Activated naive CD4-positive, alpha-beta T cell treated with anti-CD3 and anti-CD28 coated beads, Interleukin-2, amount 50 U/mL, for 24 hours (primary cell): ENCODE results near the gene OR14I1.
"Not testable (repeated sequence)": the region's sequence is repeated elsewhere in the genome, so short reads cannot be mapped to it uniquely, and the experiment has no call there.

Experiments
- H3K27ac Mint-ChIP-seq: one replicate; pipeline ENCODE4 v1.8.0; 2021; ENCODE audit warnings: mild to moderate bottlenecking, mixed read lengths
- H3K27me3 Mint-ChIP-seq: one replicate; pipeline ENCODE4 v1.8.0; 2021; ENCODE audit warnings: mixed read lengths
- H3K36me3 Mint-ChIP-seq: one replicate; pipeline ENCODE4 v1.8.0; 2021; ENCODE audit warnings: mixed read lengths
- H3K4me1 Mint-ChIP-seq: one replicate; pipeline ENCODE4 v1.8.0; 2021; ENCODE audit warnings: mixed read lengths
- H3K4me3 Mint-ChIP-seq: one replicate; pipeline ENCODE4 v1.8.0; 2021; ENCODE audit warnings: mild to moderate bottlenecking, mixed read lengths
- H3K9me3 Mint-ChIP-seq: one replicate; pipeline ENCODE4 v1.8.0; 2021; ENCODE audit warnings: mixed read lengths

The OR14I1 gene

DNA sequence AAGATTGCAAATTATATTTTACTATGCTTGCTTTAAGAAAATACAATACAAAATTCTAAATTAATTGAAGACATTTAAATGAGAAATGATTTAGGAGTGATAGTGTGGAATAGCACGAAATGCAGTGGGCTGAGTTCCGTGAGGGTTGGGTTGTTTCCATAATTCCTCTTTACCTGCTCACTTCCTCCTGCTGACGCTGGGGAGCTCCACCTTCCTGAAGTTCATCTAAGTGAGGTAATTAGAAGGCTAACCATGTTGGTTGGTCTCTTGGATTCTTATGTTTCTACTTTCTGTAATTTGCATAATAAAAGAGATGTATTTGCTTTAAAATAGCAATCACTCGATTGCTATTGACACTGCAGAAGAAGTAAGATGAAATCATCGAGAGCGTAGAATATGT, 4.7 kb downstream of the OR14I1 start:
- H3K4me1 Mint-ChIP-seq = no peaks in the 10 kb centered on the region
- H3K4me3 Mint-ChIP-seq = no peak overlapping the region

DNA sequence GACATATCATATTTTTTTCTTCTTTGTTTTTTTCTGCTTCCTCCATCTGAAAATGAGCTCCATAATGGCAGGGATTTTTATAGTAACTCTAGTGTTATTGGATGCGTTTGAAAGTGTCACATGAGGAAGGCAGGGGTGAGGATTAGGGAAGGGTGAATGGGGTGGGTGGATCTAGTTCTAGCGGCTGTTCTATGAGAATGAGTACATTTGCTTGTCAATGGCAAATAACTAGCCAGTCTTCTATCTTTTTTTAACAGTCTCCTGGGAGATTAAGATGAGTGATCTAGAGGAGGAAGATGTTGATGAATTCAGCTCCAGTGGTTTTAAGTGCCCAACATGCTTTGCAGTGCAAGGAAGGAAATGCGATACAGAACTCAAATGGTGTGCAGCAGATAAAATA, 5.8 kb downstream of the OR14I1 start:
- Mint-ChIP-seq H3K4me1 (no peaks in the 10 kb centered on the region), H3K4me3 (no peak overlapping the region), H3K27ac (no peak overlapping the region), H3K27me3 (peaks cover 1% of the 10 kb centered on the region), H3K9me3 (no peaks in the 10 kb centered on the region), H3K36me3 (no peaks in the 10 kb centered on the region)

More for the DNA sequence above, 4.7 kb downstream of the OR14I1 start:
- H3K27ac Mint-ChIP-seq = no peak overlapping the region
- no peaks in the 10 kb centered on the region for H3K36me3 Mint-ChIP-seq
- peaks cover 1% of the 10 kb centered on the region for H3K27me3 Mint-ChIP-seq
- H3K9me3 Mint-ChIP-seq = no peaks in the 10 kb centered on the region

DNA sequence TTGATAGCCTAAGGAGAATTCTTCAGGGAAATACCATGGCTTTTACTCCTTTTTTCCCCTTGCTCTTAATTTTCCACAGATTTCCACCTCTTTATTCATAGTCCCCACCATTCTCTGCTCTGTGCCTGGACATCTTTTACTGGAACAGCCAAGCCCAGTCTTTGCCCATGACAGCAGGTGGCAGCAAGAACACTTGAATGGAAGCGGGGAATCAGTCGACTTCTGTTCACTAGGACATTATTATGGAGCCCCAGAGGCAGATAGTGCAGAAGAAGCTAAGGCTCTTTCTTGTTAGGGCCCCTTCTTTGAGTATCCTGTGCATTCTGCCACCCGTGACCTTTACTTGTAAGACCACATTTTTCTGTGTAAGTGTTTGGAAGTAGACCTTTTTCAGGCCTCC, 6.3 kb downstream of the OR14I1 start:
- H3K9me3 Mint-ChIP-seq = no peaks in the 10 kb centered on the region
- H3K27me3 Mint-ChIP-seq = peaks cover 1% of the 10 kb centered on the region
- H3K4me3 Mint-ChIP-seq = no peak overlapping the region
- H3K27ac Mint-ChIP-seq = no peak overlapping the region
- no peaks in the 10 kb centered on the region for H3K4me1 Mint-ChIP-seq
- H3K36me3 Mint-ChIP-seq = no peaks in the 10 kb centered on the region

DNA sequence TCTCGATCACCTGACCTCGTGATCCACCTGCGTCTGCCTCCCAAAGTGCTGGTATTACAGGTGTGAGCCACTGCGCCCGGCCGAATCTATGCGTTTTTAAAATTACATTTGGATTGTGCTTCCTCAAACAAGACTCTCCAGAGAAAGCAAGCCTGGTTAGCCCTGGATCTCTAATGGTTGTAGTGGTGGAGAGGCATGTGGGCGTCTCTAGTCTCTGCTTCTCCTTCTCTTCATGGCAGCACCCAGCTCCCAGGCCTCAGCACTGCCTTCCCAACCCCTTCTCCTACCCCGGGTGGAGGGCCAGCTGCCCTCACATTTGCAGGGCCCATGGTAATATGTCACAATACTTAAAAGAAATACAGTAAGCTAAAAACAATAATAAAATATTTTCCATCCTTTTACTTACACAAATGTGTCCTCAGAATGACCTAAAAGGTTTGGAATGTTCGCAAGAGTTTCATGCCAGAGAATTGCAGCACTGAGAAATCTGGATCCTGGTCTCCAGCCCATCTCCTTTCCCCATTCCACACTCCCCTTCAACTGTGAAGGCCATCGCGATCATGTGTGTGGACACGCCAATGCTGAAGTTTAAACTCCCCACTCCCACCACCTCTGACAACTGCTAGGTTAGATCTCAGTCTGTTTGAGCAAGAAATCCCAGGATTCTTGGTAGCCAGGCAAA, 7.0 kb downstream of the OR14I1 start:
- Mint-ChIP-seq H3K27me3 (peaks cover 1% of the 10 kb centered on the region), H3K4me1 (no peaks in the 10 kb centered on the region), H3K27ac (no peak overlapping the region), H3K9me3 (no peaks in the 10 kb centered on the region), H3K4me3 (no peak overlapping the region), H3K36me3 (no peaks in the 10 kb centered on the region)

DNA sequence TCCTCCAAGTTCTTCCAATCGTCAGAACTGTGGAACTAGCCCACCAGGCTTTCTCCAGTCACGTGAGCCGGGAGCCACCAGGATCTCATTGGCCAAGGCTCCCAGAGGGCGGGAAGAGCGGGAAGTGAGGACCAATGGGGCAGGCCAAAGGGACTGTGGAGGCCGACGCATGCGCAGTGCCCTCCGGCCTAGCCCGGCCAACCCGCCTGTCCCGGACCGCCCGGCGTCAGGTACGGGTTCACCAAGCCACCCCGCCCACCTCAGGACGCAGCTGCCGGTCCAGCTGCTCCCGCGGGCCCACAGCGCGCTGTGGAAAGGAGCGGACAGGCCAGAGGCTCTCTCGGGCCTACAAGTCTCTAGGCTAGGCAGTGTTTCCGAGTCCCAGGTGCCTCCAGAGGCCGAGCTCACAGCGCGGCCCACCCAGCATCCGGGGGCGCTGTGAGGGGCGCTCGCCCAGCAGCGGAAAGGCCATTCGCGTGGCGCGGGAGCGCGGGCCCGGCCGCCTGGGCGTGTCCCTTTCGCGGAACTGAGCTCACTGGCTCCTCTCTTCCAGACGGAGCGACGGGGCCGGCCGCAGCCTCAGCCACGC, 10.9 kb downstream of the OR14I1 start:
- peaks cover 1% of the 10 kb centered on the region for H3K27me3 Mint-ChIP-seq
- H3K36me3 Mint-ChIP-seq = peaks cover 4% of the 10 kb centered on the region
- H3K9me3 Mint-ChIP-seq = no peaks in the 10 kb centered on the region
- no peak overlapping the region for H3K4me3 Mint-ChIP-seq
- H3K4me1 Mint-ChIP-seq = peaks cover 5% of the 10 kb centered on the region
- H3K27ac Mint-ChIP-seq = no peak overlapping the region

DNA sequence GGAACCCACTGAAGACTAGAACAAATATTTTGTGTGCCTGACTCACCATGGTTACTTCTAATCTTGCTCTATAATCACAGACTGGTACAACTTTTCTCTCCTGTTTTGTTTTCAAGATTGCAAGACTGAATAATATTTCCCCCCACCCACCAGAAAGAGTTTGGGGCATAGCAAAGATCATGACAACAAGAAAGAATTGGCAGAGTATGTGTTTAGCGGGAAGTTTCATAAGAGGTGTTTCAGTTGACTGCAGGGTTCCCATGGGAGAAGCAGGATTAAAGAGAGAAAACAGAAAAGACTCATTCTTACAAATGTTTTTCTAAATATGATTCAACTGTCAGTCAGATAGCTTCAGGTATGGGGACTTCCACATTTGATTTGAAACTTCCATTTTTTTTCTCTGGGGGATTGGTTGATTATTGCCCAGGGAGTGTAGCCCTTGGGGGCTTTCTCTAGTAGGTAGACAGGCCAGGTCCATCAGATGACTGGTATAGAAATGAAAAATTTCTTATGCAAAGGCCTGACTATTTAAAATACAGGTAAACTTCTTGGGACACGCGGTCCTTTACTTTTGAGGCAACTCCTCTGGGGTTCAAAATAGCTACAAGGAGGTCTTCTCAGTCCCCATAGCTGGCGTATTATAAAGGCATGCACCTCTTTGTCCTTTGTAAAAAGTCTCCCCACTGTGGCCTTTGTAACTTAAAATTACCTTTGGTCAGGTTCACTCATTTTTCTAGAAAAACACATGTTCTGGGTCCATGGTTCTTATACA, 13.9 kb downstream of the OR14I1 start:
- Mint-ChIP-seq H3K4me1 (peaks cover 6% of the 10 kb centered on the region), H3K36me3 (peaks cover 4% of the 10 kb centered on the region), H3K9me3 (no peaks in the 10 kb centered on the region), H3K4me3 (no peak overlapping the region), H3K27me3 (no peaks in the 10 kb centered on the region), H3K27ac (no peak overlapping the region)

DNA sequence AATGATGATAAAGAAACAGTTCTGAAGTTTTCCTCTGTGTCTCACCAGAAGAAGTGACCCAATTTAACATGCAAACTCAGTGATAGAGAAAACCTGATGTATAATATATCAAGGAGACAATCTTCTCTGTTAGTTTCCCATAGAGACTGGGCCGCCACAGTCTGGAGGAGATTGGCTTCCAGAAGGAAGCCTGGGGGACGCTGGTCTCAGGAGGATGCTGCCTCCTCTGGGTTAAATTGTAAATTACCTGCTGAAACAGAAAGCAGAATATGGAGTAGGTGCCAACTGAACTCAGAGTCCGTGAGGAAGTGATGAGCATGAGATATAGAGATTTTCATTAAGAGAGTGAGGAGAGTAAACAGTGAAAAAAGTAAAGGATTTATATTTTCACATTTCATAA, 15.8 kb downstream of the OR14I1 start:
- peaks cover 6% of the 10 kb centered on the region for H3K4me1 Mint-ChIP-seq
- no peak overlapping the region for H3K4me3 Mint-ChIP-seq
- H3K9me3 Mint-ChIP-seq = no peaks in the 10 kb centered on the region
- peaks cover 1% of the 10 kb centered on the region for H3K27me3 Mint-ChIP-seq
- H3K27ac Mint-ChIP-seq = no peak overlapping the region
- H3K36me3 Mint-ChIP-seq = peaks cover 4% of the 10 kb centered on the region

DNA sequence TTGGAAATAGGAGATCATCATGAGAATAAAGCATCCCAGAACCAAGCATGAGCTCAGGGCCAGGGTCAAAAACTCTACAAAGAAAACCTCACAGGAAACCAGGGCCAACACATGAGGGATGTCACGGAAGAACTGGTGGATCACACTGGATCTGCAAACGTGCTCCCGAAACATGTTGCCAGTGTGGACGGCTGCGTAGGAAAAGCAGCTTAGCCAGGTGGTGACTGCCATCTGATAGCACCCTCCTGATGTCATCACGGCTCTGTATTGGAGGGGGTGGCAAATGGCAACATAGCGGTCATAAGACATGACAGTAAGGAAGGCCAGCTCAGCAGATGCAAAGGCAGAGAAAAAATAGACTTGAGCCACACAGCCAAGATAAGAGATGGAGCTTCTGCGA, 20.9 kb downstream of the OR14I1 start:
- H3K27ac Mint-ChIP-seq = no peak overlapping the region
- H3K4me1 Mint-ChIP-seq = peaks cover 1% of the 10 kb centered on the region
- peaks cover 1% of the 10 kb centered on the region for H3K36me3 Mint-ChIP-seq
- no peak overlapping the region for H3K4me3 Mint-ChIP-seq
- peaks cover 9% of the 10 kb centered on the region for H3K27me3 Mint-ChIP-seq
- no peaks in the 10 kb centered on the region for H3K9me3 Mint-ChIP-seq

DNA sequence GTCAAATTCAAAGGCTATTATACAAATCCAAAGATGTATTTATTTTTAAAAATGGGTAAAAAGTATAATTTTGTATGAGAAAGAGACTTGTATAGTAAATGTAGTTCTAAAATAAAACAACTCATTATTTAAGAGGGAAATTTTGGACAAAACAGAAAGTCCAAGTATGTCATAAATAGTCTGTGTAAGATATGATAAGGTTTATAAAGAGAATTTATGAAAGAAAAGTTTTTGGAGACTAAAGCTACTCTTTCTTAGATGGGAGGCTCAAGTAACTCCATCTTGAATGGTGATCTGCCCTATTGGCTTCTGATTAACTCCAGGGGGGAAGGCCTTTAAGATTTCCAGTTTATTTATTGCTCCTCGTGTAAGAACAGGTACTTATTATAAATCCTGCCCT, 32.6 kb downstream of the OR14I1 start:
- no peaks in the 10 kb centered on the region for H3K9me3 Mint-ChIP-seq
- H3K36me3 Mint-ChIP-seq = no peaks in the 10 kb centered on the region
- H3K4me3 Mint-ChIP-seq = no peak overlapping the region
- no peak overlapping the region for H3K27ac Mint-ChIP-seq
- H3K4me1 Mint-ChIP-seq = no peaks in the 10 kb centered on the region
- H3K27me3 Mint-ChIP-seq = no peaks in the 10 kb centered on the region

DNA sequence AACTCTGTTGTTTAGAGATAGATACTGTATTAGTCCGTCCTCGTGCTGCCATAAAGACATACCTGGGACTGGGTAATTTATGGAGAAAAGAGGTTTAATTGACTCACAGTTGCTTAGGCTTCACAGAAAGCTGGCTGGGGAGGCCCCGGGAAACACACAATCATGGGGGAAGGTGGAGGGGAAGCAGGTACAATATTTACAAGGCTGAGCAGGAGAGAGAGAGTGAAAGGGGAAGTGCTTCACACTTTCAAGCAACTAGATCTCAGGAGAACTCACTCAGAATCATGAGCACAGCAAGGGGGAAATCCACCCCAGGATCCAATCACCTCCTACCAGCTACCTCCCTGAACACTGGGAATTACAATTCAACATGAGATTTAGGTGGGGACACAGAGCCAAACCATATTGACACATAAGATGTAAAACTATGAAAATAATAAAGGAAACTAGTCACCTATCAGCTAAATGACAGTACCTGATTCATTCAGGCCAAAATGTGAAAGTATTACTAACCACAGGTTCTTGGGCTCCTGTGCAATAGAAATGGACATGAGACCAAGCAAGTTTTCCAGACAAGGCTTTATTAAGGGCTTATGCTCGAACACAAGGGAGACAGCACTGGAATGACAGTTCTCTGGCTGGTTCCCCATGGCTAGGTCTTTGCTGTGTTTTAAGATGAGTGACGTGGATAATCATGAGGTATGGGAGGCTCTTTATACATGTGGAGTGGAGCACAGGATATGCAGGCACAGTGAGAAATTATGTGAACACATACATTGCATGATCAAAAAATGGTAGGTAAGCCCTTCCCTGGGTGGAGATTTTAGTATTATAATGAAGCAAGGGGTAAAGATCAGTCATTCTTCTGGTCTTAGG, 38.9 kb downstream of the OR14I1 start:
- H3K27ac Mint-ChIP-seq = not testable (repeated sequence)

DNA sequence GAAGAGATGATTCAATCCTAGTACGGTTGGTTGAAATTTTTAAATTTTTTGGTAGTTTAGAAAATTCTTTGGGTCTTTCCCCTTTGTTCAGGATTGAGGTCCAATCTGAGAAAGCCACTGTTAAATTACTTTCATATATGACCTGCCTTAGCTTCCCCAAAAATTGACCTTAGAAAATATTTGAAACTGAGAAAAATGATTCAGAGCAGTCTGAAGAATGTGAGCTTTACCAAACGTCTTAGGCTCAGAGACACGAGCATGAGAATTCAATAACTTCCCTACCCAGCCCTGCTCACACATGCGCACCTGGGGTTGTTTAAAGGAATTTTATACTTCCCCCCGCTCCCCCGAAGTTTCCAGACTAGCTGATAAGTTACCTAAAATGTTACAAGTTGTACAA, 45.8 kb downstream of the OR14I1 start:
- not testable (repeated sequence) for H3K4me3 Mint-ChIP-seq, H3K27ac Mint-ChIP-seq, H3K9me3 Mint-ChIP-seq, H3K27me3 Mint-ChIP-seq, H3K4me1 Mint-ChIP-seq, H3K36me3 Mint-ChIP-seq

More for the DNA sequence above, 38.9 kb downstream of the OR14I1 start:
- H3K4me3 Mint-ChIP-seq, H3K36me3 Mint-ChIP-seq, H3K4me1 Mint-ChIP-seq, H3K9me3 Mint-ChIP-seq, H3K27me3 Mint-ChIP-seq: not testable (repeated sequence)

DNA sequence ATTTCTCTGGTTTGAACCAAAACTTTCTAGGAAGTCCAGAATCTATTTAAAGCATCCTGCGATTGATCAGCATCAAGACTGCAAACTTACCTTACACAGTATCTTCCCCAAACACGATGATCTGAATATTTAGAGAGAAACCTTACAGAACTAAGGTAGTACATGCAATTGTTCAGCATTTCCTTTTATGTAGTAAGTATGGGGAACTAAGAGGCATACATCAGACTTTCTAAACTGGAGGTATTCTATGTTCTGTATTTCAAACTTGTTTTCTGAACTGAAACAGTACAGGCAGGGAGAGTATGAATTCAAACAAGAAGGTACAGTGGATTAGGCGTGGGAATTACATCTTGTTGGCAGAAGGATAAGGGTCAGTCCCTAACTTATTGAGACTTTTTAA, 47.2 kb downstream of the OR14I1 start, which contains the start of gene OR2T27:
OR2T27 (minus strand) TSS at position 175 of the 400 bp plus-strand sequence. CDS start 4,644 bp downstream, outside the sequence.
- not testable (repeated sequence) for H3K27ac Mint-ChIP-seq, H3K4me1 Mint-ChIP-seq, H3K4me3 Mint-ChIP-seq, H3K9me3 Mint-ChIP-seq, H3K36me3 Mint-ChIP-seq, H3K27me3 Mint-ChIP-seq
